ENCODE measurements around the gene TMEM87B.
A peak's percentile ranks its signal among the peaks of the same experiment; 100 is the strongest.

TMEM87B gene

GRCh38 chr2:112121682-112122254, 66.7 kb downstream of the TMEM87B start:
- Histone ChIP-seq H3F3A (ENCODE audit: insufficient read depth, low read length) (no peaks in the 10 kb centered on the region), H3K9me2 (ENCODE audit: low read depth, low read length) (no peaks in the 10 kb centered on the region), H3K4me3 (ENCODE audit: low read depth, low read length, poor library complexity, severe bottlenecking) (no peak overlapping the region), H3K27me3 (ENCODE audit: insufficient read depth, low read length) (no peaks in the 10 kb centered on the region), H3K27ac (ENCODE audit: low read depth, low read length, poor library complexity, severe bottlenecking) (no peak overlapping the region), H3K9ac (ENCODE audit: low read length) (no peak overlapping the region), H3K79me2 (ENCODE audit: insufficient read depth, low read length) (no peaks in the 10 kb centered on the region), H2AFZ (ENCODE audit: low read length) (no peak overlapping the region), H4K20me1 (ENCODE audit: insufficient read depth, low read length) (no peaks in the 10 kb centered on the region), H3K4me1 (ENCODE audit: insufficient read depth, low read length, severe bottlenecking) (no peaks in the 10 kb centered on the region), H3K36me3 (ENCODE audit: insufficient read depth, low read length) (peaks cover 15% of the 10 kb centered on the region), H3K9me3 (ENCODE audit: low read length) (peaks cover 10% of the 10 kb centered on the region; the same call in 1 of the 2 replicates), H3K4me2 (ENCODE audit: low read length) (no peak overlapping the region)
- no peak for TF ChIP-seq EZH2 (IDR thresholded peaks at IDR 0.05; ENCODE audit: borderline replicate concordance, low read length)
- TF ChIP-seq CTCF (IDR thresholded peaks at IDR 0.05; ENCODE audit: low read length) = peak; percentile 89

GRCh38 chr2:112129060-112129459, 74.0 kb downstream of the TMEM87B start:
- no peaks in the 10 kb centered on the region for H3K4me1 ChIP-seq (ENCODE audit: insufficient read depth, low read length, severe bottlenecking)
- no peaks in the 10 kb centered on the region for H3K9me2 ChIP-seq (ENCODE audit: low read depth, low read length)
- no peaks in the 10 kb centered on the region for H4K20me1 ChIP-seq (ENCODE audit: insufficient read depth, low read length)
- no peak overlapping the region for H3K4me2 ChIP-seq (ENCODE audit: low read length)
- H3K9ac ChIP-seq (ENCODE audit: low read length) = no peak overlapping the region
- no peaks in the 10 kb centered on the region; the same call in 1 of the 2 replicates for H3K36me3 ChIP-seq (ENCODE audit: insufficient read depth, low read length)
- no peaks in the 10 kb centered on the region for H3K79me2 ChIP-seq (ENCODE audit: insufficient read depth, low read length)
- no peak for TF ChIP-seq EZH2 (IDR thresholded peaks at IDR 0.05; ENCODE audit: borderline replicate concordance, low read length)
- TF ChIP-seq CTCF (IDR thresholded peaks at IDR 0.05; ENCODE audit: low read length) = no peak
- H3K4me3 ChIP-seq (ENCODE audit: low read depth, low read length, poor library complexity, severe bottlenecking) = no peak overlapping the region
- no peak overlapping the region for H3K27ac ChIP-seq (ENCODE audit: low read depth, low read length, poor library complexity, severe bottlenecking)
- H3F3A ChIP-seq (ENCODE audit: insufficient read depth, low read length) = no peaks in the 10 kb centered on the region
- H3K9me3 ChIP-seq (ENCODE audit: low read length) = peaks cover 12% of the 10 kb centered on the region
- H2AFZ ChIP-seq (ENCODE audit: low read length) = no peak overlapping the region
- H3K27me3 ChIP-seq (ENCODE audit: insufficient read depth, low read length) = no peaks in the 10 kb centered on the region

DNA sequence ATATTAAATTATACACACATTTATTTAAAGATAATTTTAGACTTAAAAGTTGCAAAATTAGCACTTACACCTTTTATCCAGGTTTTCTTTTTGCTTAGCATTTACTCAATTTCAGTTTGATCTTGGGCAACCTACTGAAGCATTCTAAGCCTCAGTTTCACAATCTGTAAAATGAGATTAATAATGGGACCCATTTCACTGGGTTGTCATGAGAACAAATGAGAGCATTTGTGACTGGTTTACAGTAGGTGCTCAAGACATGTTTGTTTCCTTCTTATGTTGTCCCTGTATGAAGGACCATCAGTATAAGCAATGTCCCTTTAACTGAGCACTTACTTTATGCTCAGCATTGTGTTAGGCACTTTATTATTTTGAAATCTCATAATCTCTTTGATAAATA, 78.3 kb downstream of the TMEM87B start:
- Histone ChIP-seq H3K27ac (ENCODE audit: low read depth, low read length, poor library complexity, severe bottlenecking) (no peak overlapping the region), H4K20me1 (ENCODE audit: insufficient read depth, low read length) (no peaks in the 10 kb centered on the region), H3K27me3 (ENCODE audit: insufficient read depth, low read length) (no peaks in the 10 kb centered on the region), H3K9me3 (ENCODE audit: low read length) (peaks cover 7% of the 10 kb centered on the region), H3K36me3 (ENCODE audit: insufficient read depth, low read length) (no peaks in the 10 kb centered on the region; the same call in 1 of the 2 replicates), H3K4me3 (ENCODE audit: low read depth, low read length, poor library complexity, severe bottlenecking) (no peak overlapping the region), H3K79me2 (ENCODE audit: insufficient read depth, low read length) (no peaks in the 10 kb centered on the region), H3K9ac (ENCODE audit: low read length) (no peak overlapping the region), H3K9me2 (ENCODE audit: low read depth, low read length) (no peaks in the 10 kb centered on the region), H3K4me1 (ENCODE audit: insufficient read depth, low read length, severe bottlenecking) (peaks cover 7% of the 10 kb centered on the region), H2AFZ (ENCODE audit: low read length) (no peak overlapping the region), H3K4me2 (ENCODE audit: low read length) (no peak overlapping the region), H3F3A (ENCODE audit: insufficient read depth, low read length) (no peaks in the 10 kb centered on the region; the same call in 1 of the 2 replicates)
- TF ChIP-seq CTCF (IDR thresholded peaks at IDR 0.05; ENCODE audit: low read length) (no peak), EZH2 (IDR thresholded peaks at IDR 0.05; ENCODE audit: borderline replicate concordance, low read length) (no peak)
